GM12865 (cell line): ENCODE measurements around the gene MYADML2.
A peak's percentile ranks its signal among the peaks of the same experiment; 100 is the strongest.

Experiments
- DNase-seq: peaks from one replicate; pipeline ENCODE4 v3.0.0; 2010; ENCODE audit warnings: low read depth
- H3K4me3 ChIP-seq: 2 replicates; pipeline ENCODE4 v1.5.1; 2011; ENCODE audit warnings: mild to moderate bottlenecking, low read depth, low read length, control low read depth
- CTCF ChIP-seq: IDR thresholded peaks from 2 replicates; pipeline ENCODE4 v1.5.1; 2011; ENCODE audit warnings: low read length, control low read depth, low read depth, inconsistent platforms; ENCODE audit not compliant: insufficient read depth; ENCODE audit errors: missing control alignments

Gene MYADML2

GRCh38 chr17:81932333-81932983, 14.6 kb downstream of the MYADML2 start:
- TF ChIP-seq CTCF = no peak
- H3K4me3 ChIP-seq = no peak overlapping the region
- no peak for DNase-seq

DNA sequence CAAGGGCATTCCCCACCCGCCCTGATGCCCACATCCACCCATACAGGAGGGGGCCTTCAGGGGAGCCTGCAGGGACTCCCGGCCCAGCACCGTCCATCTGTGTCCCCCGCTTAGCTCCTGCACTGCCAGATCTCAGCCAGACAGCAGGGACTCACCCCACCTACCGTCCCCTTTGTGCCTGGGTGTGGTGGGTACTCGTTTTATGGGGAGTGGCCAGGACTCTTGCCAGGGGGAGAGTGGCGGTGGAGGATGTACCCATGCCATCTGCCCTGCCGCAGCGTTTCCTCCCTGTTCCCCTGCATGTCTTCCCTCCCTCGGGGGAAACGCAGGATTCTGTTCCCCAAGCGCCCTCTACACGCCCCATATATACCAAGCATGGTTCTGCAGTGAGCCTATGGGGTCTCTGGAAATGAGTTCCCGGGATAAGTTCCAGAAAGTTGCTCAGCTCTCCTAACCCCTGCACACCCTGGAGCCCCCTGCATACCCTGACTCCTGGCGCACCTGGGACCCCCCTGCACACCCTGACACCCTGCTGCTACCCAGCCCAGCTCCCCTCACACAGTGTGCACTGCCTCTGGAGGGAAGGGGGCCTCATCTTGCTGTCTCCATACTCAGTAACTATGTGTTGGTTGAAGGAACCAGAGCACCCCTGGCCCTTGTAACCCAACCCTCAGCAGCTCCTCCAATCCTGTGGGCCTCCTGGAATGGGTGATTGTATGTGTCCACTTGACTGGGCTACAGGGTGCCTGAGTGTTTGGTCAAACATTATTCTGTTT, 15.3 kb downstream of the MYADML2 start:
- DNase-seq = no peak
- no peak overlapping the region for H3K4me3 ChIP-seq
- TF ChIP-seq CTCF = no peak

DNA sequence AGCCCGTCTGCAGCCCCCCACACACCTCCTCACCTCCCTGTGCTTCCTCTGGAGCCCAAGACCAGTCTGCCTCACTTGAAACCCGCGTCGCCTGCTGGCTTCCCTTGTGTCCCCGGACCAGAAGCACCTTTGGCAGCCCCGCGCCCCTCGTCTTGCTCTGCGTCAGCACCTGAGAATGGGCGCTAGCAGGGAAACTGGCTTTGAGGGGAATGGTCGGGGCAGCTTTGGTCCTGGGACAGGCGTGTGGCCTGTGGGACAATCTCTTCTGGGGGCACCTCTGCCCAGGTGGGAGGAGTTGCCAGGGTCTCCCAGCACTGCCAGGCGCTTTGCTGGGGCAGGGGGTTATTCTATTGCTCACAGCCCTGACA, 15.9 kb downstream of the MYADML2 start:
- no peak overlapping the region for H3K4me3 ChIP-seq
- no peak for DNase-seq
- no peak for TF ChIP-seq CTCF

- peak; percentile 61 for DNase-seq
- no peak overlapping the region for H3K4me3 ChIP-seq
- no peak for TF ChIP-seq CTCF
Measured at GRCh38 chr17:81930142-81931125, 16.6 kb downstream of the MYADML2 start.

DNA sequence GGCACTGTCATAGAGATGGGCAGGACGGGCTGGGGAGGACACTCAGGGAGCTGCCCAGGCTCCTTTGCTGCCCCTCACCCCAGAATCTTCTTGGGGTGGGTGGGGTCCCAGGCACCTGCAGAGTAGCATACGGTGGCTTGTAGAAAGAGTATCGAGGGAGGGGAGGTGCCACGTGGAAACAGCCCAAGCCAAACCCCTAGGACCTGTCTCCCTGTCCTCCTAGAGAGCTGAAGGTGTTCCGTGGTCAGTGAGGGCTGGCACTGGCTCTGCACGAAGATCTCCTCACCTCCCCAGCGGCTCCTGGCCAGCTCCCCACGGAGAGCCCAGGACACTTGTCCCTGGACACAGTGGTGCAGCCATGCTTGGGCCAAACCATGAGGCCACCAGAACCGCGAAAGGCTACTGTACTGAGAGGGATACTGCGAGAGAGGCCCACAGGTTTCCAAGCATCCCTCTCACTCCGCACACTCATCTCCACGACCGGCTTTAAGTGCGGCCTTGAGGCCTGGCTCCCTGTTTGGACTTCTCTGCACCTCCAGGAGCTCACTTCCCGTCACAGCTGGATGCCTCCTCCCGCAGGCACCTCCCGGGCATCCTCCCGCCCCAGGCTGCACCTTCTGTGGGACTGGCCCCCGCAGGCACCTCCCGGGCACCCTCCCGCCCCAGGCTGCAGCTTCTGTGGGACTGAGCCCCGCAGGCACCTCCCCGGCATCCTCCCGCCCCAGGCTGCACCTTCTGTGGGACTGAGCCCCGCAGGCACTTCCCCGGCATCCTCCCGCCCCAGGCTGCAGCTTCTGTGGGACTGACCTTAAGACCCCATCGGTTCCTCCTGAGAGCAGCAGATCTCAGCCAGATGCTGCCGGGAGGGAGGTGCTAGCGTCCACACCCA, 17.5 kb downstream of the MYADML2 start:
- DNase-seq = no peak
- TF ChIP-seq CTCF = no peak
- no peak overlapping the region for H3K4me3 ChIP-seq
